NCI-H187 treated with DMSO at 0.1 percent for 48 hours (cell line): Measurements from ENCODE around the gene LNPEP.

Experiments used
- DNase-seq: peaks from one replicate; lab custom pipeline; 2025; lab: John Stamatoyannopoulos, UW

Gene LNPEP

DNA sequence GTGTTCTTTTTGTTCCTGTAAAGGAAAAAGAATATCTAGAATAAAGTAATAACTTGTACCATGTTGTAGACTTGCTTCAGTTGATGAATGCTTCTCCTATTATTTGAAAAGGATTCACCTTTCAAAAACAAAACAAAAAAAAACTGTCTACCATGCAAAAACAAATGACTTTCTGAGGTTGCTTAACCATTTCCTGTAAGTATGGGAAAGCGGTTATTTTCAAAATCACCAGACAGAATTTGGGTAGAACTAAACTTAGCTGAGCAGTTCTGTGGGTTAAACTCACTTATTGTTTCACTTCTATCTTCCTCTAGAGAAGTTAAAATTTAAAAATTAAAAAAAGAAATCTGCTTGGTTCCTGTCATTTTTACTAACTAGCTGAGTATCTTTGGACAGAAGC lies 25.2 kb downstream of the LNPEP start:
- DNase-seq, result no peak

DNA sequence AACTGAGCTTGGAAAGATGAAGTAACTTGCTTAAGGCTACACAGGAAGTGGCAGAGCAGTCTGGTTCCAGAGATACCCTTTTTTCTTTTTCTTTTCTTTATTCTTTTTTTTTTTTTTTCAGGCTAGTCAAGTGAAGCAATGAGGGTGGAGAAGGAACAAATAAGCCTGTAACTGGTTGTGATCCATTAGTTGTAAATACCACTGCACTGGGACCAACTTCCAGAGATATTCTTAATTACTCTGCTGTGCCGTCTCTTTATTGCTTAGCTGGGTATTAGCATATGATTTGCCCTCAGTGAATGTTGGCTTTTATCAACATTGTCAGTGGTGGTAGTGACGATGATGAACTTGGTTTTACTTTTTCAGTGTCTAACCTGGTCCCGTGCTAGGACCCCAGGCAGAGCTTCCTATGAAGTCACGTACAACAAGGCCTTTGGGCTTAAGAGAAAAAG lies 26.7 kb downstream of the LNPEP start:
- no peak for DNase-seq

DNA sequence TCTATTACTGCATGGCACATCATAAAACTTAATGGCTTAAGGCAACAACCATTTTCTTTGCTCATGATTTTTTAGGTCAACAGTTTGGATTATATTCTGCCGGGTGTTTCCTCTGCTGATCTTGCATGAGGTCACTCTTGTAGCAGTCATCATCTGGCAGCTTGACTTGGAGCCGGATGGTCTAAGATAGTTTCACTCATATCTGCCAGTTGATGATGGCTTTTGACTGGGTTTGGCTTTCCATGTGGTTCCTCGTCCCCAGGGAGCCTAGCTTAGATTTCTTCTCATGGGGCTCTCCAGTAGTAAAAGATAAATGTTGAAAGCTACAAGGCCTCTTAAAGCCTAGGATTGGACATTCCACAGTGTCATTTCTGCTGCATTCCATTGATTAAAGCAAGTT lies 27.4 kb downstream of the LNPEP start:
- no peak for DNase-seq

- DNase-seq, result no peak
These were observed 30.9 kb downstream of the LNPEP start for GRCh38 chr5:96966801-96967200.

DNA sequence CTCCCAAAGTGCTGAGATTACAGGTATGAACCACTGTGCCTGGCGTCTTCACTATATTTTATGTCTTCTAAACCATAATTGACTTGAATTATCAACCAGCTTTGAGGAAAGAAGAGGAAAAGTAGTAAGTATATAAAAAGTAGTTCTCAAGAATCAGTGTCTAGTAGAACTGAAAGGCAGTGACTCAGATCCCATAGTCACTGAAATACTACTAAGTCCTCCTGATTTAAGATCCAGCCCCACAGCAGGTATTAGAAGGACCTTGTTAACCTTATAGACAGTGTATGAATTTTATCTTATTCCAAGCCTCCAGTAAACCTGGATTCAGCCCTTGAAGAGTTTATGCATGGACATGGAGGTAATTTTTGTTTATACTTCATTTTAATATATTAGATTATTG lies 31.5 kb downstream of the LNPEP start:
- no peak for DNase-seq

- no peak for DNase-seq
These were observed 32.2 kb downstream of the LNPEP start for GRCh38 chr5:96968074-96968473.

DNA sequence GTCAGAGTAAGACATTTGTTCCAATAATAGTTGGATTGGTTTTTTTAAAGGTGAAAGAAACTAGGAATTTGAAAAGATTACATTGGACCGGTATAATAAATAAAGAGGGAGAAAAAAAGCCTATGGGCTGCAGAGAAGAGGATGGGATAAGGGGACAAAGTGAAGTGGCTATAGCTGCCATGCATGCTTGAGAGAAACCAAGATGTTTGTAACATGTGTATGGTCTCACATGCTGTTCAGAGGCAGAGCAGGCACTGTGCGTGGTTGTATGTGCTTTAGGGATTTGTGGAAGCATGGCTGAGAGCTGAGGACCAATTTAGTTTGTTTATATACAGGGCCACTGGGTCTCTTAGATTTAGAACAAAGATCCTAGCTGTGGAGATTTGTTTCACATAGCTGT lies 32.7 kb downstream of the LNPEP start:
- DNase-seq, result no peak

GRCh38 chr5:96969366-96969765 lies 33.5 kb downstream of the LNPEP start:
- no peak for DNase-seq

DNA sequence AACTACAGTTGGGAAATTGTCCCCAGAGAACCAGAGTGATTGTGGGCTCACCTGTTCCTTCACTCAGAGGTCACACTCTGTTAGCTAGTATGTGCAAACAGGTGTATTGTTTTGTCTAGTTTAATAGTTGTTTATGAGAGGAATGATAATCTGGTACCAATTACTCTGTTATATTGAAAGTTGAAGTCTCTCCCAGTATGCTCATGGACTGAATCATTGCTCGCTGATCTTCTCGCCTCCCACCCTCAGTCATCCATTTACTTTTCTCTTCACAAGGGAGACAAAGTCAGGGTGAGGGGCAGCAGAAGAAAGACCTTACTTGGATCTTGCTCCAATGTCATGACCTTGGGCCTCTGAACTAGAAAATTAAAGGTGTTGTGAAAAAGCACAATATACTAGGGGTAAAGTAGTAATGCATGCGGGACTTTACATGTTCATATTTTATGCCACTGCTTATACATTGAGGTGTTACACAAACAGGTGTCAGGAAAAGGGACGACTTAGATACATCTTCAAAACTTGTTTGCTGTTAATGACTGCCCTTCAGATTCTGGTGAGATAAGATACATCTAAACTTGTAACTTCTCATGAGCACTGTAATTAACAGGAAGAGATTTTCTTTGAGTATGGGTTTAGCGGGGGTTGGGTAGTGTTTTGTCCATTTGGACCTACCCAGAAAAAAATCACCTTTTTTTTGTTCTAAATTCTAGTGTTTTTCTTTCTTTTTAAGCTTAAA lies 36.9 kb downstream of the LNPEP start:
- no peak for DNase-seq

GRCh38 chr5:96973532-96974401 lies 37.9 kb downstream of the LNPEP start:
- no peak for DNase-seq

GRCh38 chr5:96975656-96976055 lies 39.8 kb downstream of the LNPEP start:
- no peak for DNase-seq

GRCh38 chr5:96977228-96977627 lies 41.3 kb downstream of the LNPEP start:
- DNase-seq, result no peak

DNA sequence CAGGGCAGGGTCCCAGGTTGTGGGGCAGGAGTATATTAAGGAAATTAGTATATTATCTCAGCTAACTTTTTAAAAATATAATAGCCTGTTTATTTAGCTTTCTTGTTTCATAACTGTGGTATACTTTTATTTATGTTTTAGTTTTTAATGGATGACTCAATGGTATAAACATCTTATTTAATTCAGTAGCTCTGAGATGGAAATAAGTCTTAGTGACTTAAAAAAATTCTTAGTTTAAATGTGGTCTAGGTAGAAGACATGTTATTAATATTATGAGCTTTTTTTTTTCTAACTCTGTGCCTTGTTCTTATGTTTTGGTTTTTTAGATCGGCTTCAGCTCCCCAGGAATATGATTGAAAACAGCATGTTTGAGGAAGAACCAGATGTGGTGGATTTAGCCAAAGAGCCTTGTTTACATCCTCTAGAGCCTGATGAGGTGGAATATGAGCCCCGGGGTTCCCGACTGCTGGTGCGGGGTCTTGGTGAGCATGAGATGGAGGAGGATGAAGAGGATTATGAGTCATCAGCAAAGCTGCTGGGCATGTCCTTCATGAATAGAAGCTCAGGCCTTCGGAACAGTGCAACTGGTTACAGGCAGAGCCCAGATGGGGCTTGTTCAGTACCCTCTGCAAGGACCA lies 43.1 kb downstream of the LNPEP start:
- DNase-seq, result no peak

DNA sequence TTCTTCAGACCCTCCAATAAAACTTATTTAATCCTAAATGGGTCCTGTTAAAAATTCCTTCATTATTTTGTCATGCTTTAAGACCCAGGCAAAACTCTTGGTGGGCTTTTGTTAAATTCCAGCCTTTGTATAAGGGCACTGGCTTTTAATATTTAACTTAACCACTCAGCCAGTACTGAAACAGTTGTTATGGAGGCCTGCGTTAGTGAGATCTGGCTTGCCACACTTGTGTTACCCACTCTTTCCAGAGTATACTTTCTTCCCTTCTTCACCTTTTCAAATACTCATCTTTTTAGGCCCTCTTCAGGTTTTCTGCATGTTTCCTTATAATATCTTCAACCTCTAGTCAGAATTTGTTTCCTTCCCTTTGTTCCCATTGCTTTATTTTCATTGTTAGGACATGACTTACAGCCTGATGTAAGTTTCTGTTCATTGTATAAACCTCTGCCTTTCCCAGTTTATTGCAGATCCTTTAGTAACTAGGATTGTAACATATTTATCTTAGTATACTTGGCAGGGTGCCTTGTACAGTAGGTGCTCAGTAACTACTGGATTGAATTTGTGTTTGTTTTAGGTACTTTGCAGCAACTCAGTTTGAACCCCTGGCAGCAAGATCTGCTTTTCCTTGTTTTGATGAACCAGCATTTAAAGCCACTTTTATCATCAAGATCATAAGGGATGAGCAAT lies 48.8 kb downstream of the LNPEP start:
- no peak for DNase-seq

DNA sequence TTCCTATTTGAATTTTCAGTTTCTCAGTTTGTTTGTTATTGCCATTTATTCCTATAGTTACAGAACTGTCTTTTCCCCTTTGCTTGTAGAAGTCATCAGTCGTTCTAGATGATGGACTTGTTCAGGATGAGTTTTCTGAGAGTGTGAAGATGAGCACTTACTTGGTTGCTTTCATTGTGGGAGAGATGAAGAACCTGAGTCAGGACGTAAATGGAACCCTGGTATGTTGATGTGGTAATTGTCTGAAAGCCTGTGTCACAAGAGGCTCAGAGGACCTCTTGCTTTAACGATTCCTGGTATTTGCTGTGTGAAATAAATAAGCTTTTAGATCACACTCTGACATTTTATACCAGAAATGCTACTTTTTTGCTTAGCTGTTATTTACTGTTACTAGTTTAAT lies 50.6 kb downstream of the LNPEP start:
- no peak for DNase-seq

DNA sequence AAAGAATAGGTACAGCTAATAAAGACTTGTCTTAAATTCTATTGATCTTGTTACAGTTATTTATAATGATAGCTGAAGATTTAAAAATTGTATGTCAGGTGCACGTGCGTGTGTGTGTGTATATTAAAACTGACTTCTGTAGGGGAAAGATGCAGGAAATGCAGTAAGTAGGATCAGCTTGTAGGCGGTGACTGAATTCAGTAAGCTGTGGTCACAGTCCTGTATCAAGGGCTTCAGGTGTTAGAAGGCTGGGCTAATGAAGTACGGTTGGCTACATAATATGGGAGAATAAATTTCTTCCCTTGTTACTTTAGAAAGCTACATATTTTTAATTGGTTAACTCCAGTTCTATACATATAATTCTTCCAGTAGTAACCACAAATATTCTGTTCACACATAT lies 54.2 kb downstream of the LNPEP start:
- no peak for DNase-seq

DNA sequence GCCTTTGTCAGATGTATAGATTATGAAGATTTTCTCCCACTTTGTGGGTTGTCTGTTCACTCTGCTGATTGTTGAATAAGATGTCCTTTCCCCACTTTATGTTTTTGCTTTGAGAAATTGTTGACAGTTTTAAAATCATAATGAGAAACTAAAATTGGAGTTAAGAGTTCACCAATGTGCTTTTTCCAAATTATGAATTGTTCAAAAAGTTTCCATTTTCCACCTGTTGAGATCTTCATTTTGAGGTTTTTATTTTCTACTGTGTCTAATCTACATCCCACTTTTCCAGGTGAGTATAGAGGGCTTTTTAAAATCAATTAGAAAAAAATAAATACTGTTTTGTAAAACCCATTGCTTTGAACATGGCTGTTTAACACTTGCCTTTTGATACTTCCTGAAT lies 55.8 kb downstream of the LNPEP start:
- no peak for DNase-seq

- DNase-seq, result no peak
These were observed 57.9 kb downstream of the LNPEP start for GRCh38 chr5:96993760-96994159.

DNA sequence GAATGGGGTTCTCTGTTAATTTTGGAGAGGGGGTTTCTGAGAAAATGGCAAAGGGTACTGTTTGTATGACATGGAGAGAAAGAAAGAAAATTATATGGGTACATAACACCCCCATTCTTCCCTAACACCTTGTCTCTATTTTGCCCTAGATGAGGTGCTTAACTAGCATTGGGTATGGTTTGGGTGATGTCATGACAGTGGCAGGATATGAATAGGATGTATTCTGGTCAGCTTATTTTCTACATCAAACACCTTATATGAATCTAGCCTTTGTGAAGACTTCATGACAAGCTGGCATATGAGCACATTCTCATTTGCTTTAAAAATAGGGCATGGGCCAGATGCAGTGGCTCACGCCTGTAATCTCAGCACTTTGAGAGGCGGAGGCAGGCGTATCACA lies 58.6 kb downstream of the LNPEP start:
- DNase-seq, result no peak

GRCh38 chr5:96995419-96995818 lies 59.5 kb downstream of the LNPEP start:
- DNase-seq, result no peak

GRCh38 chr5:96997265-96997859 lies 61.5 kb downstream of the LNPEP start:
- no peak for DNase-seq

- no peak for DNase-seq
These were observed 64.0 kb downstream of the LNPEP start for GRCh38 chr5:96999856-97000255.
